Glutamatergic neuron (in vitro differentiated cells): Measurements from ENCODE around the gene SLC5A10. TPM values are rescaled to one million over a fixed set of nuclear protein-coding genes. Genes with fewer than 3 reads are reported as not detected.

Experiments used
- DNase-seq: peaks from one replicate; pipeline ENCODE4 v3.0.0; 2022
- H3K27ac Mint-ChIP-seq: one replicate; pipeline ENCODE4 v1.8.0; 2020; ENCODE audit warnings: mild to moderate bottlenecking, mixed read lengths, inconsistent platforms; ENCODE audit not compliant: unreplicated experiment
- H3K27me3 Mint-ChIP-seq: one replicate; pipeline ENCODE4 v1.8.0; 2020; ENCODE audit warnings: mild to moderate bottlenecking, moderate library complexity, mixed read lengths, inconsistent platforms; ENCODE audit not compliant: unreplicated experiment
- H3K36me3 Mint-ChIP-seq: one replicate; pipeline ENCODE4 v1.8.0; 2020; ENCODE audit warnings: mild to moderate bottlenecking, mixed read lengths, inconsistent platforms; ENCODE audit not compliant: unreplicated experiment
- H3K4me1 Mint-ChIP-seq: one replicate; pipeline ENCODE4 v1.8.0; 2020; ENCODE audit warnings: mild to moderate bottlenecking, low read depth, mixed read lengths, inconsistent platforms; ENCODE audit not compliant: unreplicated experiment
- H3K4me3 Mint-ChIP-seq: one replicate; pipeline ENCODE4 v1.8.0; 2020; ENCODE audit warnings: mild to moderate bottlenecking, mixed read lengths, inconsistent platforms; ENCODE audit not compliant: unreplicated experiment
- H3K9me3 Mint-ChIP-seq: one replicate; pipeline ENCODE4 v1.8.0; 2020; ENCODE audit warnings: mild to moderate bottlenecking, moderate library complexity, mixed read lengths, inconsistent platforms; ENCODE audit not compliant: unreplicated experiment
- total RNA-seq: library from RNA; stranded (reverse); fragmentation: NEBNext Ultra II Directional; extraction: Animal tissue kit (Norgen Biotek cat#: 25700); gene quantifications from one replicate; pipeline ENCODE4 v1.2.1, GENCODE V29; 2021; ENCODE audit not compliant: unreplicated experiment
- TF ChIP-seq, protein P1 (sequence below): fragments of 200-600 bp; sonication (generic); IDR thresholded peaks from one replicate; pipeline ENCODE4 v1.5.0; 2021; ENCODE audit not compliant: partially characterized antibody, unreplicated experiment

Gene SLC5A10
- total RNA-seq, 1 donor from 2014 or later = not detected

DNA sequence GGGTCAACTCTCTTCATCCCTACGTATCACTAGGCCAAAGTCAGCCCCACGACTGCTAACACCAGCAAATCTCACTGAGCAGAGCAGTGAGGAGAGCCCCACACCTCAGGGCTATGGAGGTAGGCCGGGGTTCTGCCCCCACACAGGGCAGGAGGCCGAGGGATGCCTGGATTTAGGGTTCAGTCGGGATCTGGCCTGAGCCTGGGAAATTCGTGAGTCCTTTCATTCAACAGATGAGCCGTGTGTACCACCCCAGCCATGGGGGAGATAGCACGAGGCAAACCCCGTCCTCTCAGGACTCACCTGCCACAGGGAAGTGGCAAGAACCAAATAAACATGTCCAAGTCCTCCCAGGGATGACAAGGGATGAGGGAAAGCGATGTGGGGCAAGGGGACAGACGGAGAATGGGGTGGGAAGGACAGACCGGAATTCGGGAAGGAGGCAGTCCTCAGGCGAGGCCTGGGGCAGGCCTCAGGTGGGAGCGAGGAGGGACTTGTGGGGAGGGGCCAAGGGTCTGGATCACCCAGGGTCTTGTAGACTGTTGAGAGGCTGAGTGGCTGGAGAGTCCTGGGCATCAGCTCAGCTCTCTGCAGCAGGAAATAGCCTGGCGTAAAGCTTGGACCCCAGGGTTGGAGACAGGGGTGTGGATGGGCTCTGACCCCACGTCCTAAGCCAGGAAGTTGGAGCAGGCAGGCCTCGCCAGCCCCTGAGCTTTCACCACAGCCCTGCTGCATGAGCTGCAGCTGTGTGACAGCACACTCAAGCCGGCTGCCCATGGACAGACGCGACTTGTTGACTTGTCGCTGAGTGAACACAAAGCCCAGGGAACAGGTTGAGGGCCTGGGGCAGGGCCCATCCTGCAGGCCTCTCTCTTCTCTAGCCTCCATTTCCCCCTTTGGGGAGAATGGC, 60.5 kb downstream of the SLC5A10 start:
- Mint-ChIP-seq H3K27me3 (peaks cover 13% of the 10 kb centered on the region), H3K4me3 (no peak overlapping the region), H3K9me3 (peaks cover 4% of the 10 kb centered on the region), H3K27ac (no peak overlapping the region), H3K36me3 (no peaks in the 10 kb centered on the region), H3K4me1 (peaks cover 2% of the 10 kb centered on the region)
- TF ChIP-seq, protein P1, sequence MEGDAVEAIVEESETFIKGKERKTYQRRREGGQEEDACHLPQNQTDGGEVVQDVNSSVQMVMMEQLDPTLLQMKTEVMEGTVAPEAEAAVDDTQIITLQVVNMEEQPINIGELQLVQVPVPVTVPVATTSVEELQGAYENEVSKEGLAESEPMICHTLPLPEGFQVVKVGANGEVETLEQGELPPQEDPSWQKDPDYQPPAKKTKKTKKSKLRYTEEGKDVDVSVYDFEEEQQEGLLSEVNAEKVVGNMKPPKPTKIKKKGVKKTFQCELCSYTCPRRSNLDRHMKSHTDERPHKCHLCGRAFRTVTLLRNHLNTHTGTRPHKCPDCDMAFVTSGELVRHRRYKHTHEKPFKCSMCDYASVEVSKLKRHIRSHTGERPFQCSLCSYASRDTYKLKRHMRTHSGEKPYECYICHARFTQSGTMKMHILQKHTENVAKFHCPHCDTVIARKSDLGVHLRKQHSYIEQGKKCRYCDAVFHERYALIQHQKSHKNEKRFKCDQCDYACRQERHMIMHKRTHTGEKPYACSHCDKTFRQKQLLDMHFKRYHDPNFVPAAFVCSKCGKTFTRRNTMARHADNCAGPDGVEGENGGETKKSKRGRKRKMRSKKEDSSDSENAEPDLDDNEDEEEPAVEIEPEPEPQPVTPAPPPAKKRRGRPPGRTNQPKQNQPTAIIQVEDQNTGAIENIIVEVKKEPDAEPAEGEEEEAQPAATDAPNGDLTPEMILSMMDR = no peak
- DNase-seq = no peak

DNA sequence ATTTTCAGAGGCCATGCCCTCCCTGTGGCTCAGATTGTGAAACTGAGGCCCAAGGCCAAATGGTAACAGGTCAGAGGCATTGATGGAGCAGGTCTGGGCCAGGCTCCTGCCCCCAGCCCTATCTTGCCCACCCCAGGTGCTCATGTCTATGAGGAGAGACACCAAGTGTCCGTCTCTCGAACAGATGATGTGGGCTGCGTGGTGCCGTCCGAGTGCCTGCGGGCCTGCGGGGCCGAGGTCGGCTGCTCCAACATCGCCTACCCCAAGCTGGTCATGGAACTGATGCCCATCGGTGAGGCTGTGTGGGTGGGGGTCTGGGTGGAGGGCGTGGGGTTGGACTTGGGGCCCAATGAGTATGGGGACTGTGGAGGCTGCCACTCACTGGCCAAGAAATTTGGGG, 61.3 kb downstream of the SLC5A10 start:
- Mint-ChIP-seq H3K4me3 (no peak overlapping the region), H3K4me1 (peaks cover 2% of the 10 kb centered on the region), H3K27me3 (peaks cover 13% of the 10 kb centered on the region), H3K9me3 (peaks cover 4% of the 10 kb centered on the region), H3K36me3 (no peaks in the 10 kb centered on the region), H3K27ac (no peak overlapping the region)
- DNase-seq = no peak
- TF ChIP-seq, protein P1 = no peak

DNA sequence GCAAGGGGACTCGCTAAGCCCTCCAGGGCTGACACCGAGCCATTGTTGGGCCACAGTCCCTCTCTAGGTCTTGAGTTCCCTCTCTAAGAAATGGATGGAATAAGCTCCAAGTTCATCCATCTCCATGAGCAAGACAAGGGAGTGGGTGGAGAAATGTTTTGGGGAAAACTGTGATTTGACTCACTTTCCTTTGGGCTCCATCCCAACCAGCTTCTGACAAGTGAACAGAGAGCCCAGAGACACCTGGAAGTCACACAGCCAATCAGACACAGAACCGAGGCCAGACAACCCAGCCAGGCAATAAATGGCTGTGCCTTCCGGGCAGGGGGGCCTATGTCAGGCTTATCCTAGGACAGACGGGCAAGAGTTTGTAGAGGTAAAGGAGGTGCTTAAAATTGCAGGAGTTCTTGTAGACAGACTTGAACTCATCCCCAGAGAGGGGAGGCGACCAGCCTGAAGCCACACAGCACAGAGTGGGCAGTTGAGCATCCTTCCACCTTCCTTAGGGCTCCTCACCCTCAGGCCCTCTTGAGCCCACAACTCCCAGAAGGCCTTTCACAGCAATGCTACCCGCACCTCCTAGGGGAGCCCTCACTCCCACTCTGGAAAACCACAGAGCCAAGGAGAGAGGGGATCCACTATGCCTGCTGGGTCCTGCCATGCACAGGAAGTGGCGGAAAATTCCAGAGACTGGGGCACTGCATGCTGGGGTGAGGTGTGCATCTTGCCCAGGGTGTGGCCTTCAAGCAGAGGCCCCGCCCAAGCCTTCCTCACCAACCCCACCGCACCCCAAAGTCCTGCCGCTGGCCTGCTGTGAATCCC, 62.1 kb downstream of the SLC5A10 start:
- no peaks in the 10 kb centered on the region for H3K36me3 Mint-ChIP-seq
- H3K9me3 Mint-ChIP-seq = peaks cover 4% of the 10 kb centered on the region
- peaks cover 13% of the 10 kb centered on the region for H3K27me3 Mint-ChIP-seq
- H3K4me1 Mint-ChIP-seq = peaks cover 5% of the 10 kb centered on the region
- H3K27ac Mint-ChIP-seq = no peak overlapping the region
- TF ChIP-seq, protein P1 = no peak
- DNase-seq = no peak
- no peak overlapping the region for H3K4me3 Mint-ChIP-seq

DNA sequence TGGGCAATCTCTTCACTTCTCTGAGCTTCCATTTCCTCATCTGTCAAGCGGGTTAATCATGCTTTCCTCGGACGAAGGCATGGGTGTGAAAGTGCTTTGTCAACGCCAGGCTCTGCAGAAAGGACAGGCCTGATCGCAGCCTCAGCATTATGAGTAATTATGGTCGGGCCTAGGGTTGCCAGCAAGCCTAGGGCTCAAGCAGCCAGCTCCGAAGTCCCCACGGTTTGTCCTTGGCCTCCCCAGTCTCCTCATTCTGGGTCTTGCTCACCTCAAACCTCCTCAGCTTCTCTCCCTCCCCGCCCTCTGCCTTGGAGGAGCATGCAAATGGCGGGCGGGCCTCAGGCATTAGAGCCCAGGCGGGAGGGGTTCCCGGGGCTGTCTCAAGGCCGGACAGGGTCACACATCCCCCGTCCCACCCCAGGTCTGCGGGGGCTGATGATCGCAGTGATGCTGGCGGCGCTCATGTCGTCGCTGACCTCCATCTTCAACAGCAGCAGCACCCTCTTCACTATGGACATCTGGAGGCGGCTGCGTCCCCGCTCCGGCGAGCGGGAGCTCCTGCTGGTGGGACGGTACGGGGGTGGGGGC, 62.8 kb downstream of the SLC5A10 start:
- Mint-ChIP-seq H3K4me3 (no peak overlapping the region), H3K4me1 (peaks cover 6% of the 10 kb centered on the region), H3K9me3 (peaks cover 2% of the 10 kb centered on the region), H3K27ac (no peak overlapping the region), H3K36me3 (no peaks in the 10 kb centered on the region), H3K27me3 (peaks cover 11% of the 10 kb centered on the region)
- DNase-seq = no peak
- TF ChIP-seq, protein P1 = no peak
